Omental fat pad (tissue), 4 donors: ENCODE measurements around the gene DIP2C. TPM values are rescaled to one million over a fixed set of nuclear protein-coding genes. Genes with fewer than 3 reads are reported as not detected.

Source experiments
- ATAC-seq: fragments of 150-250 bp; one replicate; pipeline ENCODE4 v1.9.1; 2016; ENCODE audit warnings: mild to moderate bottlenecking, moderate library complexity; ENCODE audit not compliant: low FRiP score
- DNase-seq: peaks from one replicate; pipeline ENCODE4 v3.0.0-alpha.2; 2019; ENCODE audit warnings: low spot score
- total RNA-seq, 4 donors: library from RNA; depleted of rRNA; stranded (reverse); fragments of >200 nt; gene quantifications; one replicate each; pipeline ENCODE4 v1.1.0, GENCODE V29; 2016
- TF ChIP-seq, protein P1 (sequence below), 3 donors: fragments of 450-650 bp; IDR thresholded peaks; one replicate each; pipeline ENCODE4 v1.5.1; 2016 to 2017; ENCODE audit warnings: antibody characterized with exemption in 3 of 3, mild to moderate bottlenecking in 3 of 3, moderate library complexity in 2 of 3

Gene DIP2C
- total RNA-seq, 4 donors from 2014 or later: 19.7 to 56.5 (median 31.1) TPM

DNA sequence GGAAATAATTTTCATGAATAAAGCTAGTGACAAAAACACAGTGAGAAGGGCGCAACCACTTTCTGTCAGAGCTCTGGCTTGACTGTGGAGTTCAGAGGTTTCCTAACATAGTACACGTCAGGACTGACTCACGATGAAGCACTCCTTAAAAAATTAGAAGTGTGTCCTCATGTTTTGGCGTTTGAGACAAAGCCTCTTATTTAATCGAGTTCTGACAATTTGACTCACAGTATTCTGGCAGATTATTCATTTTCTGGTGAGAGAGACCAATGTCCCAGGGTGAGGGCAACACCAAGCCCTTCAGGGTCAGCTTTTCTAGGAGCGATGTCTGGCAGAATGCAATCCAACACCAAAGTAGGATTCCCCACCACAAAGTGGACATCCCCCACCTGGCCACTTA, 108.7 kb downstream of the DIP2C start:
- TF ChIP-seq, protein P1, sequence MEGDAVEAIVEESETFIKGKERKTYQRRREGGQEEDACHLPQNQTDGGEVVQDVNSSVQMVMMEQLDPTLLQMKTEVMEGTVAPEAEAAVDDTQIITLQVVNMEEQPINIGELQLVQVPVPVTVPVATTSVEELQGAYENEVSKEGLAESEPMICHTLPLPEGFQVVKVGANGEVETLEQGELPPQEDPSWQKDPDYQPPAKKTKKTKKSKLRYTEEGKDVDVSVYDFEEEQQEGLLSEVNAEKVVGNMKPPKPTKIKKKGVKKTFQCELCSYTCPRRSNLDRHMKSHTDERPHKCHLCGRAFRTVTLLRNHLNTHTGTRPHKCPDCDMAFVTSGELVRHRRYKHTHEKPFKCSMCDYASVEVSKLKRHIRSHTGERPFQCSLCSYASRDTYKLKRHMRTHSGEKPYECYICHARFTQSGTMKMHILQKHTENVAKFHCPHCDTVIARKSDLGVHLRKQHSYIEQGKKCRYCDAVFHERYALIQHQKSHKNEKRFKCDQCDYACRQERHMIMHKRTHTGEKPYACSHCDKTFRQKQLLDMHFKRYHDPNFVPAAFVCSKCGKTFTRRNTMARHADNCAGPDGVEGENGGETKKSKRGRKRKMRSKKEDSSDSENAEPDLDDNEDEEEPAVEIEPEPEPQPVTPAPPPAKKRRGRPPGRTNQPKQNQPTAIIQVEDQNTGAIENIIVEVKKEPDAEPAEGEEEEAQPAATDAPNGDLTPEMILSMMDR (IDR thresholded peaks at IDR 0.05): no peak
- ATAC-seq: peak; percentile 92
- no peak for DNase-seq

DNA sequence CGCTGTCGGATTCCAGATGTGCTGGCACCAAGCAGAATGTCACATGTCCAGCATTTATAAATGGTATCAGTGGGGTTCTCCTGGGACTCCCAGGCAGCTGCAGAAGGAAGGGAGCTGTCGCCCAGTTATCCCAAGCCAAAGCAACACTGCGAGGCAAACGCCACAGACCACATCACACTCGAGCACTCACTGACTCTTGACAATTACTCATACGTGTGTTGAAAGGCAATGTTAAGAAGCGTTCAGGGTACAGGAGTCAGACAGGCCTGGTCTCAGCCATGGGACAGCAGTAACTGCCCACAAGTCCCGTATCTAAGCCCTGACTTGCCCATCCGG, 113.4 kb downstream of the DIP2C start:
- DNase-seq (no peak), ATAC-seq (no peak)
- TF ChIP-seq, protein P1 (IDR thresholded peaks at IDR 0.05): no peak

DNA sequence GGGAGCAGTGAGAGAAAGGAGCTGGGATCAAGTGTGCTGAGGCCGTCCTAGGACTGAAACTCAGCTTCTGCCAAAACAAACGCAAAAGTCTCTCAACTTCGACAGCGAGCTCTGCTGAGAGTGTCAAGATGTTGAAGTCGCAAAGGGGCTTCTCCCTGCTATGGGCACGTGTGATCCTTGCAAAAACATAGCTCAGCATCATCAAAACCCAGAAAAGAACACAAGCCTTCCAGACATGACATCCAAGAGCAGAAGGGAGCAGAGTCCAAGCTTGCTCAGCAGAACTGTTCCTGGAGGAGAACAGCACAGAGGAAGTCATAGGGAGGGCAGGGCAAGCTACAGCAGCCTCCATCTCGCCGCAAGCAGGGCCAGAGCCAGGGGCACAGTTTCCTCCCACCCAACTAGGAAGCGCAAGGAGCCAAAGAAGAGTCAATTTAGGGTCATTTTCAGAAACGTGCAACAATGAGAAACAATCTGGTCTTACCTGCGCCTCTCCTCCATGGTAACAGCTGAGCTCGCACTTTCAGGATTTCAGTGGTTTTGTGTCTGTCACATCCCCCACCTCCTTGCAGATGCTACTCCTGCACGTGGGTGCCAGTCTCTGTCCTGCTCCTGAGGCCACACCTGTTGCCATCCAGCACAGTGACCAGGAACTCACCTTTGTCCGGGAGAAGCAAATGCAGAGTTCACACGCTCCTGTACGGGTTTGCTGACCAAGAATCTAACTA, 113.9 kb downstream of the DIP2C start:
- TF ChIP-seq, protein P1 (IDR thresholded peaks at IDR 0.05): no peak
- DNase-seq (no peak), ATAC-seq (no peak)

DNA sequence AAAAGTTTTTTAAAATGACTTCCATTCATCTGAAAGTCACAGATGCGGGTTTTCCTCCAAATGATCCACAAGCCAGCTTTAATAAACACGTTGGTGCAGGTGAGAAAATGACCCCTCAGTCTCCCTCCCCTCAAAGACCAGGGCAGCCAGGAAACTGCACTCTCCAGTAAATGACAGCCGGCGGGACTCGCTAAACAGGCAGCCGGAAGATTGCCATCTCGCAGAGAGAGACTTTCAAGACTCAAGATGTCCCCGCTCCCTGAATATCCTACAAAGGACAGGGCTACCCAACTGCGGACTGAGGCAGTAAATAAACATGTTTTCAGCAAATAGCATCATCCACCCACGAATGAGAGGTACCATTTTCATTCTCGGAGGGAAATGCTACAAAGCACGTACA, 116.8 kb downstream of the DIP2C start:
- ATAC-seq (no peak), DNase-seq (no peak)
- TF ChIP-seq, protein P1 (IDR thresholded peaks at IDR 0.05): no peak

DNA sequence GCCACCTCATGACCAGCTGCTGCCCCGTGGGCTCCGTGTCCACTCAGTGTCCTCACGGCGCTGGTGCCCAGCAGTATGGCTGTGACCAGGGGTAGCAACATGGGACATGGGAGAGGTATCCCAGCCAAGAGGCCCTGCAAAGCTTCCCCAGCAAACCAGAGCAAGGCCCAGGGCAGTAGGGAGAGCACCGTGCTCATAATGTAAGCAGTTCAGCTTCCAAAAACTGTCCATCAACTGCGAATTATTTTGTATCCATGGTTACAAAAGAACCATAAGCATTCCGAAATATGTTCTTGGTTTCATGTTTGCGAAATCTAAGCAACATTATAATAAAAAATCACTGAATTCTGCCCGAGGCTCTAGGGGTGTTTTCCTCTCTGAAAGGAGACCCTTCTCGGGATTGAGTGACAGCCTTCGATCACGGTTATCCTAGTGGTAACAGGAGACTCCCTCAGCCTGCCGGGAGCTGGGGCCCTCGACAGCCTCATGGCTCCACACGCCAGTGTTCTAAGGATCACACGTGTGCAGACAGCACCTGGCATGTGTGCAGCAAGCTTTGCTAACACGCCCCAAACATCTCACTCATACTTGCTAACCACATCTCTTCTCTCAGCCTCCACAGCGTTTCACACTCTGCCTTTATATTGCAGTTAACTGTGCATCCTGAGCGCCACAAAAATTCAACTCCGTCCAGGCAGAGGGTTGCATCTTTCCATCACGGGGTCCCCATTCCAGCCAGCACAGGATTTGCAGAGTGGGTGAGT, 117.6 kb downstream of the DIP2C start:
- TF ChIP-seq, protein P1 (IDR thresholded peaks at IDR 0.05): no peak
- no peak for DNase-seq
- peak; percentile 73 for ATAC-seq

DNA sequence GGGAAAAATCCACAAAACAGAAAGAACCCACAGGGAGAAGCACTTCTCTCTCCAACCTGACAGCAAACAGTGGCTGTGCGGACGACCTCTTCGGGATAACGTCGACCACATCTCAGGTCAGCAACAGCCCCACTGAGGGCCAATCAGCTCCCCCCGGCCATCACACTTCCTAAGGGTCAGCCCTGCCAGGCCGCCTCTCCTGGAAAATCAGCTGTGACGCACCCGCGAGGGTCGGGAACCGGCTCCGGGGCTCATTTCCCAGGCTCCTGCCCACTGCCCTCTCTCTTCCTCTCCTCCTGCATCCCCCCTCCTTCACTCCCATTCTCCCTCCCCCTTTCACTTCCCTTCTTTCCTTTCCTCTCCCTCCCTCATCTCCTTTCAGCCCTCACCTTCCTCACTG, 118.3 kb downstream of the DIP2C start:
- DNase-seq (no peak), ATAC-seq (peak; percentile 5)
- TF ChIP-seq, protein P1 (IDR thresholded peaks at IDR 0.05): no peak
